ENCODE measurements around the gene B3GNT7. TPM values are rescaled to one million over a fixed set of nuclear protein-coding genes. Genes with fewer than 3 reads are reported as not detected.
"Not testable (repeated sequence)": the region's sequence is repeated elsewhere in the genome, so short reads cannot be mapped to it uniquely, and the experiment has no call there.

Gene B3GNT7, protein sequence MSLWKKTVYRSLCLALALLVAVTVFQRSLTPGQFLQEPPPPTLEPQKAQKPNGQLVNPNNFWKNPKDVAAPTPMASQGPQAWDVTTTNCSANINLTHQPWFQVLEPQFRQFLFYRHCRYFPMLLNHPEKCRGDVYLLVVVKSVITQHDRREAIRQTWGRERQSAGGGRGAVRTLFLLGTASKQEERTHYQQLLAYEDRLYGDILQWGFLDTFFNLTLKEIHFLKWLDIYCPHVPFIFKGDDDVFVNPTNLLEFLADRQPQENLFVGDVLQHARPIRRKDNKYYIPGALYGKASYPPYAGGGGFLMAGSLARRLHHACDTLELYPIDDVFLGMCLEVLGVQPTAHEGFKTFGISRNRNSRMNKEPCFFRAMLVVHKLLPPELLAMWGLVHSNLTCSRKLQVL
- 1 to 10 TPM; 1.2 to 2.6 (median 1.8) TPM for total RNA-seq

DNA sequence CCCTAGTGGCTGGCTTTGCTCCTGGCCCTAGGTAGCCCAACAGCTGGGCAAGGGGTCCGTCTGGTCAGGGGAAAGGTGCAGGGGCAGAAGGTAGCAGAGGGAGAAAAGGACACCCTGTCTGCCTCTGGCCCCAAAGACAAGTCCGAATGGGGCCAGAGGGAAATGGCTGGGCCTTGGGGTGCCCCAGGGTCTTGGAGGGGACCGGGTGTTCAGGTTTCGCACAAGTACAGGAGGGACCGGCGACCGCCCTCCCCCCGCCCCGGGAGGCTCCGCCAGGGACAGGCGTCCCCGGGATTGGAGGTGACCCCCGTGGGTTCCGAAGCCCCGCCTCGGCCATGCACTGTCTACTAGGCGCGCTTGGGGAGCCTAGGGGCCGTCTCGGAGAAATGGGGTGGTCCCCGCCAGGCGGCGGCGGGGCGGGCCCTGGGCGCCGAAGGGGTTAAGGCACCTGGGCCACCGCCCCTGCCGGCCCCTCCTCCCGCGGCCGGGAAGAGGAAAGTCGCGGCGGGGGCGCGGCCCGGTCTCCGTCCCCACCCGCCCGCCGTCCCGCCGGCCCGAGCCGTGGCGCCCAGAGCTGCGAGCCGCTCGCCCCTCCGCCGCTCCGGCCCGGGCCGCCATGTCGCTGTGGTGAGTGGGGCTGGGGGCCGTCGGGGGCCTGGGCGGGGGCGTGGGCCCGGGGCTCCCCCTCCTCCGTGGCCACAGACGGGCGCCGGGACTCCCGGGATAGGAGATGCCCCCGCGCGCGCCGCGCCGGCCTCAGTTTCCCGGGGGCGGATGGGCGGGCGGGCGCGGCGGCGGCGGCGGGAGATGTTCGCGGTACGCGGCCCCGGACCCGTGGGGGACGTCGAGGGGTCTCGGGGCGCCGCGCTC, at the start of gene B3GNT7:
B3GNT7 (plus strand) TSS at position 523 of the 870 bp plus-strand sequence; CDS start at position 617, 94 bp downstream.
- 7% methylated on average over 19 to 25 of the region's 95 CpGs for WGBS, 2 donors
- intact Hi-C loops (cut with DNase I; ENCODE audit: low total_unique reads), result no loop called here
- TF ChIP-seq, protein P1, sequence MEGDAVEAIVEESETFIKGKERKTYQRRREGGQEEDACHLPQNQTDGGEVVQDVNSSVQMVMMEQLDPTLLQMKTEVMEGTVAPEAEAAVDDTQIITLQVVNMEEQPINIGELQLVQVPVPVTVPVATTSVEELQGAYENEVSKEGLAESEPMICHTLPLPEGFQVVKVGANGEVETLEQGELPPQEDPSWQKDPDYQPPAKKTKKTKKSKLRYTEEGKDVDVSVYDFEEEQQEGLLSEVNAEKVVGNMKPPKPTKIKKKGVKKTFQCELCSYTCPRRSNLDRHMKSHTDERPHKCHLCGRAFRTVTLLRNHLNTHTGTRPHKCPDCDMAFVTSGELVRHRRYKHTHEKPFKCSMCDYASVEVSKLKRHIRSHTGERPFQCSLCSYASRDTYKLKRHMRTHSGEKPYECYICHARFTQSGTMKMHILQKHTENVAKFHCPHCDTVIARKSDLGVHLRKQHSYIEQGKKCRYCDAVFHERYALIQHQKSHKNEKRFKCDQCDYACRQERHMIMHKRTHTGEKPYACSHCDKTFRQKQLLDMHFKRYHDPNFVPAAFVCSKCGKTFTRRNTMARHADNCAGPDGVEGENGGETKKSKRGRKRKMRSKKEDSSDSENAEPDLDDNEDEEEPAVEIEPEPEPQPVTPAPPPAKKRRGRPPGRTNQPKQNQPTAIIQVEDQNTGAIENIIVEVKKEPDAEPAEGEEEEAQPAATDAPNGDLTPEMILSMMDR (IDR thresholded peaks at IDR 0.05), result no peak
- no peak for TF ChIP-seq POLR2A (IDR thresholded peaks at IDR 0.05)
- no peak for DNase-seq (ENCODE audit: low spot score in 2 of 2)
- H3K4me3 ChIP-seq (ENCODE audit: low read depth, poor library complexity, severe bottlenecking), result peak within 1 kb of the TSS; percentile 4

DNA sequence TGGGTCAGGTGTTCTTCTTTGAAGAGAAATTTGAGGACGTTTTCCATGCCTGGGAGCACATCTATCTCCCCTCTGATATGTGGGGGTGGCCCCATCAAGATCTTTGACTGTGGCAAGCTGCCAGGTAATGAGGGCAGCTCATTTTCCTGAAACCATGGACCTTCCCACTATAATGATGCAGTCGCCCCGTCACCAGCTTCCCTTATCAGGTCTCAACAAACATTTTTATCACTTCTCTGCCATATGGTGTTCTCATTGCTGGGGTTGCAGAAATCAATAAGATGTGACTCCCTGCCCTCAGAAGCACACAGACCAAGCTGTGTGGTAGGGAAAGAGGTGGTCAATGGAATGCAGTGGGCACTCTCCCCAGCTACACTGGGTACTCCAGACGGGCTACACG, 48.4 kb upstream of the B3GNT7 start:
- 92% methylated on average over 5 of the region's 5 CpGs for WGBS, 2 donors
- TF ChIP-seq POLR2A (IDR thresholded peaks at IDR 0.05), result no peak
- TF ChIP-seq, protein P1 (IDR thresholded peaks at IDR 0.05), result no peak
- peak in 1 of 2 donors; percentile 49 for DNase-seq (ENCODE audit: low spot score in 2 of 2)
- no peak overlapping the region for H3K4me3 ChIP-seq (ENCODE audit: low read depth, poor library complexity, severe bottlenecking)
- intact Hi-C loops (cut with DNase I; ENCODE audit: low total_unique reads), result no loop called here

DNA sequence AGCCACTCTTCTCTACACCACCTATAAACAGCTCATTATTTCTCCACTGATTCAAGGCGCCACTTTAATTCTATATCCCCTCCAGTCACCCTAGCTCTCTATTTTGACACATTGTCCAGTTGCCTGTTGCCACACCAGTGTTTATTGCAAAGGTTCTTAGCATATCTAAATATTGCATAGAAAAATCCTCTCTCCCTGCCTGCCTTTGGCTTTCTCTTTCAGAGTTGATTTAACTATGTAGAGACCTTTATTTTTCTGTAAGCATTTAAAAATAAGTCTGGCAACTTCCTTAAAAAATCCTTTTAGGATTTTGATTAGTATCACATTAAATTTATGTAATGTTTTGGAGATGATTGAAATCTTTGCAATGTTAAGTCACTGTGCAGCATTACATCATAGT, 47.9 kb upstream of the B3GNT7 start:
- TF ChIP-seq, protein P1 (IDR thresholded peaks at IDR 0.05), result no peak
- WGBS, 2 donors, result 97 to 100% methylated on average over 1 of the region's 1 CpG
- H3K4me3 ChIP-seq (ENCODE audit: low read depth, poor library complexity, severe bottlenecking), result no peak overlapping the region
- DNase-seq (ENCODE audit: low spot score in 2 of 2), result no peak
- intact Hi-C loops (cut with DNase I; ENCODE audit: low total_unique reads), result no loop called here

DNA sequence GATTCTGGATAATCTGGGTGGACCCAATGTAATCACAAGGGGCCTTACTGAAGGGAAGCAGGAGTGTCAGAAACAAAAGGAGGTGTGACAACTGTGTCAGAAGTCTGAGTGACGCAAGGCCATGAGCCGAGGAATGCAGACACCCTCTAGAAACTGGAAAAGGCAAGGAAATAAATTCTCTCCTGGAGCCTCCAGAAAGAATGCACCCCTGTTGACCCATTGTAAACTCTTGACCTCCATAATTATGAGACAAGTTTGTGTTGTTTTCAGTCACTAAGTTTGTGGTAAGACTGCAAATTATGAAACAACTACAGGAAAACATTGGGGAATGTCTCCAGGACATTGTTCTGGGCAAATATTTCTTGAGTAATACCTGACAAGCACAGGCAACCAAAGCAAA, 47.3 kb upstream of the B3GNT7 start:
- 72 to 75% methylated on average over 2 of the region's 2 CpGs for WGBS, 2 donors
- peak in 1 of 2 donors; percentile 14 for DNase-seq (ENCODE audit: low spot score in 2 of 2)
- H3K4me3 ChIP-seq (ENCODE audit: low read depth, poor library complexity, severe bottlenecking), result no peak overlapping the region
- intact Hi-C loops (cut with DNase I; ENCODE audit: low total_unique reads), result no loop called here
- TF ChIP-seq, protein P1 (IDR thresholded peaks at IDR 0.05), result no peak
- no peak for TF ChIP-seq POLR2A (IDR thresholded peaks at IDR 0.05)

DNA sequence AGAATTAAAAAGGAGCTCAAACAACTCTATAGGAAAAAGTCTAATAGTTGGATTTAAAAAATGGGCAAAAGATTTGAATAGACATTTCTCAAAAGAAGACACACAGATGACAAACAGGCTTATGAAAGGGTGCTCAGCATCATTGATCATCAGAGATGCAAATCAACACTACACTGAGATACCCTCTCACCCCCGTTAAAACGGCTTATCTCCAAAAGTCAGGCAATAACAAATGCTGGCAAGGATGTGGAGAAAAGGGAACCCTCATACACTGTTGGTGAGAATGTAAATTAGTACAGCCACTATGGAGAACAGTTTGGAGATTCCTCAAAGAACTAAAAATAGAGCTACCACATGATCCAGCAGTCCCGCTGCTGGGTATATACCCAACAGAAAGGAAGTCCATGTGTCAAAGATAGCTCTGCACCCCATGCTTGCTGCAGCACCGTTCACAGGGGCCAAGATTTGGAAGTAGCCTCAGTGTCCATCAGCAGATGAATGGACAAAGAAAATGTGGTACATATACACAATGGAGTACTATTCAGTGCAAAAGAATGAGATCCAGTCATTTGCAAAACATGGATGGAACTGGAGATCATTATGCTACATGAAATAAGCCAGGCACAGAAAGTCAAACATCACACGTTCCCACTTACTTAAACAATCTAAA, 46.7 kb upstream of the B3GNT7 start:
- intact Hi-C loops (cut with DNase I; ENCODE audit: low total_unique reads), result no loop called here
- no peak overlapping the region for H3K4me3 ChIP-seq (ENCODE audit: low read depth, poor library complexity, severe bottlenecking)
- DNase-seq (ENCODE audit: low spot score in 2 of 2), result peak in 1 of 2 donors; percentile 53
- 64 to 72% methylated on average over 5 of the region's 5 CpGs for WGBS, 2 donors
- TF ChIP-seq, protein P1 (IDR thresholded peaks at IDR 0.05), result no peak
- no peak for TF ChIP-seq POLR2A (IDR thresholded peaks at IDR 0.05)

DNA sequence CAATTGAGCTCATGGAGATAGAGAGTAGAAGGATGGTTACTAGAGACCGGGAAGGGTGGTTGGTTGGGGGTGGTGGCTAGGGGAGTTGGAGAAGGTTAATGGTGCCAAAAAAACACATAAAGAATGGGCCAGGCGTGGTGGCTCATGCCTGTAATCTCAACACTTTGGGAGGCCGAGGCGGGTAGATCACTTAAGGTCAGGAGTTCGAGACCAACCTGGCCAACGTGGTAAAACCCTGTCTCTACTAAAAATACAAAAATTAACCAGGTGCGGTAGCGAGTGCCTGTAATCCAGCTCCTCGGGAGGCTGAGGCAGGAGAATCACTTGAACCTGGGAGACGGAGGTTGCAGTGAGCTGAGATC, 46.2 kb upstream of the B3GNT7 start:
- peak in 1 of 2 donors; percentile 65 for DNase-seq (ENCODE audit: low spot score in 2 of 2)
- intact Hi-C loops (cut with DNase I; ENCODE audit: low total_unique reads); H3K4me3 ChIP-seq (ENCODE audit: low read depth, poor library complexity, severe bottlenecking): not testable (repeated sequence)
- WGBS, 2 donors, result 93 to 95% methylated on average over 10 of the region's 10 CpGs

Measured in lower leg skin (tissue), 4 donors.